GM12878 (cell line): Measurements from ENCODE around the gene BUB3. TPM values are rescaled to one million over a fixed set of nuclear protein-coding genes. Genes with fewer than 3 reads are reported as not detected.

Source experiments
- EZH2 ChIP-seq: IDR thresholded peaks from 2 replicates; pipeline ENCODE4 v1.6.1; 2012; ENCODE audit warnings: low read depth, mild to moderate bottlenecking, control low read depth, inconsistent platforms, low read length, borderline replicate concordance; ENCODE audit not compliant: control insufficient read depth
- FOXK2 ChIP-seq: fragments of 450-650 bp; IDR thresholded peaks from 2 replicates; pipeline ENCODE4 v1.6.1; 2017; ENCODE audit warnings: mild to moderate bottlenecking, moderate library complexity
- HDAC2 ChIP-seq: fragments of 200-600 bp; sonication (generic); IDR thresholded peaks from 2 replicates; pipeline ENCODE4 v1.6.1; 2017
- NFIC ChIP-seq: IDR thresholded peaks from 2 replicates; pipeline ENCODE4 v1.6.1; 2012; ENCODE audit warnings: low read depth, mild to moderate bottlenecking, inconsistent platforms, low read length, moderate library complexity
- RAD21 ChIP-seq: IDR thresholded peaks from 2 replicates; pipeline ENCODE4 v1.6.1; 2011; ENCODE audit warnings: mild to moderate bottlenecking, low read depth, low read length, moderate library complexity; ENCODE audit not compliant: insufficient read depth
- SIX5 ChIP-seq: IDR thresholded peaks from 2 replicates; pipeline ENCODE4 v1.6.1; 2011; ENCODE audit warnings: mild to moderate bottlenecking, low read depth, low read length, moderate library complexity; ENCODE audit not compliant: severe bottlenecking
- SMAD1 ChIP-seq: fragments of 450-650 bp; IDR thresholded peaks from 2 replicates; pipeline ENCODE4 v1.6.1; 2018; ENCODE audit warnings: mild to moderate bottlenecking, low read depth; ENCODE audit not compliant: partially characterized antibody
- ZNF207 ChIP-seq: fragments of 450-650 bp; IDR thresholded peaks from 2 replicates; pipeline ENCODE4 v1.6.1; 2014; ENCODE audit warnings: antibody characterized with exemption, mild to moderate bottlenecking, borderline replicate concordance
- ZZZ3 ChIP-seq: IDR thresholded peaks from 2 replicates; pipeline ENCODE4 v1.6.1; 2011; ENCODE audit warnings: low read depth; ENCODE audit not compliant: control insufficient read depth, insufficient read length
- polyA plus RNA-seq, 11 experiments: library from polyadenylated mRNA; depleted of rRNA in 4 of 11; unstranded in 6 of 11; stranded (reverse) in 5 of 11; fragments of >200 nt; fragmentation: Nextera tagmentation in 4 of 11; fragmentation: Illumina TruSeq in 1 of 11; extraction: Ambion mirVana in 4 of 11; extraction: Trizol in 1 of 11; gene quantifications; 1 replicate in 1 of 11; 2 replicates in 10 of 11; pipeline versions ENCODE4 v1.2.1 to v1.2.3, GENCODE V29; 2011 to 2016; ENCODE audit warnings: inconsistent platforms in 2 of 11, missing spikeins in 2 of 11, low read depth in 1 of 11
- total RNA-seq, 4 experiments: library from RNA; depleted of rRNA in 3 of 4; stranded (reverse); fragments of >200 nt in 3 of 4; fragmentation: Illumina TruSeq in 1 of 4; extraction: Trizol in 1 of 4; gene quantifications; 2 replicates each; pipeline versions ENCODE4 v1.2.1 to v1.2.3, GENCODE V29; 2013 to 2021
- TF ChIP-seq, protein P1 (sequence below): fragments of 450-650 bp; IDR thresholded peaks from 2 replicates; pipeline ENCODE4 v1.6.1; 2018; ENCODE audit warnings: mild to moderate bottlenecking, low read depth, moderate library complexity; ENCODE audit not compliant: partially characterized antibody
- TF ChIP-seq, protein P2 (sequence below), 3 experiments: IDR thresholded peaks in 2 of 3; conservative IDR thresholded peaks in 1 of 3; 2 replicates each; pipeline ENCODE4 v1.5.1; 2011; ENCODE audit warnings: low read depth in 3 of 3, low read length in 3 of 3, mild to moderate bottlenecking in 3 of 3, control low read depth in 2 of 3, moderate library complexity in 2 of 3, inconsistent platforms in 1 of 3, mixed read lengths in 1 of 3; ENCODE audit not compliant: control insufficient read depth in 2 of 3, insufficient read depth in 1 of 3; ENCODE audit errors: extremely low read depth in 1 of 3
- TF ChIP-seq, protein P3 (sequence below): fragments of 450-650 bp; IDR thresholded peaks from 2 replicates; pipeline ENCODE4 v1.6.1; 2017; ENCODE audit warnings: borderline replicate concordance
- TF ChIP-seq, protein P4 (sequence below): fragments of 450-650 bp; formaldehyde crosslinking; IDR thresholded peaks from 2 replicates; pipeline ENCODE4 v1.5.0; 2022; ENCODE audit warnings: mild to moderate bottlenecking, missing genetic modification characterization
- TF ChIP-seq, protein P5 (sequence below): fragments of 450-650 bp; IDR thresholded peaks from 2 replicates; pipeline ENCODE4 v1.6.1; 2017; ENCODE audit warnings: mild to moderate bottlenecking, moderate library complexity

The BUB3 gene
- total and polyA plus RNA-seq, 10 of the 15 experiments (the other 5 are each of a cell fraction or from before 2014, with no cell fraction given): 260 to 1,126 (median 441) TPM

DNA sequence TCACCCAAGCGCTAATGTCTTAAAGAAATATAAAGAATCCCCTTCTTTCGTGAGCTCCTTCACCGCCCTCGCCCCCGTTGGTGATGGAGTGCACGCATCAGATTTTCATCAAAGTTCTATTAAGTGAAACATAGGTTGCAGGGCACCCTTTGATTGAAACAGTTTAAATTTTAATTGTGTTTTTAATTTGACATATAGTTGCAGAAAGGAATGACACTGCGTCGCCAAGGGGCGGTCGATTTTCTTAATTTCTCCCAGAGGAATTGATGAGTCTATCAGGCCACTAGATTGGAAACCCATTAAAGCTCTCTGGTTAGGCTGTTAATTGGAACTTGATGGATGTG, 10.4 kb upstream of the BUB3 start (continued):
- TF ChIP-seq, protein P1, sequence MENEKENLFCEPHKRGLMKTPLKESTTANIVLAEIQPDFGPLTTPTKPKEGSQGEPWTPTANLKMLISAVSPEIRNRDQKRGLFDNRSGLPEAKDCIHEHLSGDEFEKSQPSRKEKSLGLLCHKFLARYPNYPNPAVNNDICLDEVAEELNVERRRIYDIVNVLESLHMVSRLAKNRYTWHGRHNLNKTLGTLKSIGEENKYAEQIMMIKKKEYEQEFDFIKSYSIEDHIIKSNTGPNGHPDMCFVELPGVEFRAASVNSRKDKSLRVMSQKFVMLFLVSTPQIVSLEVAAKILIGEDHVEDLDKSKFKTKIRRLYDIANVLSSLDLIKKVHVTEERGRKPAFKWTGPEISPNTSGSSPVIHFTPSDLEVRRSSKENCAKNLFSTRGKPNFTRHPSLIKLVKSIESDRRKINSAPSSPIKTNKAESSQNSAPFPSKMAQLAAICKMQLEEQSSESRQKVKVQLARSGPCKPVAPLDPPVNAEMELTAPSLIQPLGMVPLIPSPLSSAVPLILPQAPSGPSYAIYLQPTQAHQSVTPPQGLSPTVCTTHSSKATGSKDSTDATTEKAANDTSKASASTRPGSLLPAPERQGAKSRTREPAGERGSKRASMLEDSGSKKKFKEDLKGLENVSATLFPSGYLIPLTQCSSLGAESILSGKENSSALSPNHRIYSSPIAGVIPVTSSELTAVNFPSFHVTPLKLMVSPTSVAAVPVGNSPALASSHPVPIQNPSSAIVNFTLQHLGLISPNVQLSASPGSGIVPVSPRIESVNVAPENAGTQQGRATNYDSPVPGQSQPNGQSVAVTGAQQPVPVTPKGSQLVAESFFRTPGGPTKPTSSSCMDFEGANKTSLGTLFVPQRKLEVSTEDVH: no peak
- TF ChIP-seq, protein P2, sequence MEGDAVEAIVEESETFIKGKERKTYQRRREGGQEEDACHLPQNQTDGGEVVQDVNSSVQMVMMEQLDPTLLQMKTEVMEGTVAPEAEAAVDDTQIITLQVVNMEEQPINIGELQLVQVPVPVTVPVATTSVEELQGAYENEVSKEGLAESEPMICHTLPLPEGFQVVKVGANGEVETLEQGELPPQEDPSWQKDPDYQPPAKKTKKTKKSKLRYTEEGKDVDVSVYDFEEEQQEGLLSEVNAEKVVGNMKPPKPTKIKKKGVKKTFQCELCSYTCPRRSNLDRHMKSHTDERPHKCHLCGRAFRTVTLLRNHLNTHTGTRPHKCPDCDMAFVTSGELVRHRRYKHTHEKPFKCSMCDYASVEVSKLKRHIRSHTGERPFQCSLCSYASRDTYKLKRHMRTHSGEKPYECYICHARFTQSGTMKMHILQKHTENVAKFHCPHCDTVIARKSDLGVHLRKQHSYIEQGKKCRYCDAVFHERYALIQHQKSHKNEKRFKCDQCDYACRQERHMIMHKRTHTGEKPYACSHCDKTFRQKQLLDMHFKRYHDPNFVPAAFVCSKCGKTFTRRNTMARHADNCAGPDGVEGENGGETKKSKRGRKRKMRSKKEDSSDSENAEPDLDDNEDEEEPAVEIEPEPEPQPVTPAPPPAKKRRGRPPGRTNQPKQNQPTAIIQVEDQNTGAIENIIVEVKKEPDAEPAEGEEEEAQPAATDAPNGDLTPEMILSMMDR (IDR thresholded peaks at IDR 0.05 in 2 of 3, conservative IDR thresholded peaks at IDR 0.05 in 1 of 3; ENCODE audit: control insufficient read depth in 2 of 3, extremely low read depth in 1 of 3, insufficient read depth in 1 of 3, low read depth in 3 of 3, low read length in 3 of 3): no peak
- TF ChIP-seq, protein P3, sequence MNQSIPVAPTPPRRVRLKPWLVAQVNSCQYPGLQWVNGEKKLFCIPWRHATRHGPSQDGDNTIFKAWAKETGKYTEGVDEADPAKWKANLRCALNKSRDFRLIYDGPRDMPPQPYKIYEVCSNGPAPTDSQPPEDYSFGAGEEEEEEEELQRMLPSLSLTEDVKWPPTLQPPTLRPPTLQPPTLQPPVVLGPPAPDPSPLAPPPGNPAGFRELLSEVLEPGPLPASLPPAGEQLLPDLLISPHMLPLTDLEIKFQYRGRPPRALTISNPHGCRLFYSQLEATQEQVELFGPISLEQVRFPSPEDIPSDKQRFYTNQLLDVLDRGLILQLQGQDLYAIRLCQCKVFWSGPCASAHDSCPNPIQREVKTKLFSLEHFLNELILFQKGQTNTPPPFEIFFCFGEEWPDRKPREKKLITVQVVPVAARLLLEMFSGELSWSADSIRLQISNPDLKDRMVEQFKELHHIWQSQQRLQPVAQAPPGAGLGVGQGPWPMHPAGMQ: no peak
- TF ChIP-seq SIX5 (no peak), ZZZ3 (no peak), EZH2 (no peak), NFIC (no peak), HDAC2 (no peak), FOXK2 (no peak), ZNF207 (no peak), SMAD1 (no peak), RAD21 (no peak)
- TF ChIP-seq, protein P4, sequence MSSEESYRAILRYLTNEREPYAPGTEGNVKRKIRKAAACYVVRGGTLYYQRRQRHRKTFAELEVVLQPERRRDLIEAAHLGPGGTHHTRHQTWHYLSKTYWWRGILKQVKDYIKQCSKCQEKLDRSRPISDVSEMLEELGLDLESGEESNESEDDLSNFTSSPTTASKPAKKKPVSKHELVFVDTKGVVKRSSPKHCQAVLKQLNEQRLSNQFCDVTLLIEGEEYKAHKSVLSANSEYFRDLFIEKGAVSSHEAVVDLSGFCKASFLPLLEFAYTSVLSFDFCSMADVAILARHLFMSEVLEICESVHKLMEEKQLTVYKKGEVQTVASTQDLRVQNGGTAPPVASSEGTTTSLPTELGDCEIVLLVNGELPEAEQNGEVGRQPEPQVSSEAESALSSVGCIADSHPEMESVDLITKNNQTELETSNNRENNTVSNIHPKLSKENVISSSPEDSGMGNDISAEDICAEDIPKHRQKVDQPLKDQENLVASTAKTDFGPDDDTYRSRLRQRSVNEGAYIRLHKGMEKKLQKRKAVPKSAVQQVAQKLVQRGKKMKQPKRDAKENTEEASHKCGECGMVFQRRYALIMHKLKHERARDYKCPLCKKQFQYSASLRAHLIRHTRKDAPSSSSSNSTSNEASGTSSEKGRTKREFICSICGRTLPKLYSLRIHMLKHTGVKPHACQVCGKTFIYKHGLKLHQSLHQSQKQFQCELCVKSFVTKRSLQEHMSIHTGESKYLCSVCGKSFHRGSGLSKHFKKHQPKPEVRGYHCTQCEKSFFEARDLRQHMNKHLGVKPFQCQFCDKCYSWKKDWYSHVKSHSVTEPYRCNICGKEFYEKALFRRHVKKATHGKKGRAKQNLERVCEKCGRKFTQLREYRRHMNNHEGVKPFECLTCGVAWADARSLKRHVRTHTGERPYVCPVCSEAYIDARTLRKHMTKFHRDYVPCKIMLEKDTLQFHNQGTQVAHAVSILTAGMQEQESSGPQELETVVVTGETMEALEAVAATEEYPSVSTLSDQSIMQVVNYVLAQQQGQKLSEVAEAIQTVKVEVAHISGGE: no peak
- TF ChIP-seq, protein P5, sequence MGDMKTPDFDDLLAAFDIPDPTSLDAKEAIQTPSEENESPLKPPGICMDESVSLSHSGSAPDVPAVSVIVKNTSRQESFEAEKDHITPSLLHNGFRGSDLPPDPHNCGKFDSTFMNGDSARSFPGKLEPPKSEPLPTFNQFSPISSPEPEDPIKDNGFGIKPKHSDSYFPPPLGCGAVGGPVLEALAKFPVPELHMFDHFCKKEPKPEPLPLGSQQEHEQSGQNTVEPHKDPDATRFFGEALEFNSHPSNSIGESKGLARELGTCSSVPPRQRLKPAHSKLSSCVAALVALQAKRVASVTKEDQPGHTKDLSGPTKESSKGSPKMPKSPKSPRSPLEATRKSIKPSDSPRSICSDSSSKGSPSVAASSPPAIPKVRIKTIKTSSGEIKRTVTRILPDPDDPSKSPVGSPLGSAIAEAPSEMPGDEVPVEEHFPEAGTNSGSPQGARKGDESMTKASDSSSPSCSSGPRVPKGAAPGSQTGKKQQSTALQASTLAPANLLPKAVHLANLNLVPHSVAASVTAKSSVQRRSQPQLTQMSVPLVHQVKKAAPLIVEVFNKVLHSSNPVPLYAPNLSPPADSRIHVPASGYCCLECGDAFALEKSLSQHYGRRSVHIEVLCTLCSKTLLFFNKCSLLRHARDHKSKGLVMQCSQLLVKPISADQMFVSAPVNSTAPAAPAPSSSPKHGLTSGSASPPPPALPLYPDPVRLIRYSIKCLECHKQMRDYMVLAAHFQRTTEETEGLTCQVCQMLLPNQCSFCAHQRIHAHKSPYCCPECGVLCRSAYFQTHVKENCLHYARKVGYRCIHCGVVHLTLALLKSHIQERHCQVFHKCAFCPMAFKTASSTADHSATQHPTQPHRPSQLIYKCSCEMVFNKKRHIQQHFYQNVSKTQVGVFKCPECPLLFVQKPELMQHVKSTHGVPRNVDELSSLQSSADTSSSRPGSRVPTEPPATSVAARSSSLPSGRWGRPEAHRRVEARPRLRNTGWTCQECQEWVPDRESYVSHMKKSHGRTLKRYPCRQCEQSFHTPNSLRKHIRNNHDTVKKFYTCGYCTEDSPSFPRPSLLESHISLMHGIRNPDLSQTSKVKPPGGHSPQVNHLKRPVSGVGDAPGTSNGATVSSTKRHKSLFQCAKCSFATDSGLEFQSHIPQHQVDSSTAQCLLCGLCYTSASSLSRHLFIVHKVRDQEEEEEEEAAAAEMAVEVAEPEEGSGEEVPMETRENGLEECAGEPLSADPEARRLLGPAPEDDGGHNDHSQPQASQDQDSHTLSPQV: no peak
